SK-N-SH (cell line): ENCODE results near the gene RAD51B.
A peak's percentile ranks its signal among the peaks of the same experiment; 100 is the strongest.

Source experiments
- EP300 ChIP-seq, 2 experiments: IDR thresholded peaks; 2 replicates each; pipeline versions ENCODE4 v1.4.0 to v1.6.1; 2012; ENCODE audit warnings: borderline replicate concordance in 1 of 2, low read depth in 1 of 2, low read length in 1 of 2
- FOXM1 ChIP-seq: IDR thresholded peaks from 2 replicates; pipeline ENCODE4 v1.4.0; 2012; ENCODE audit warnings: low read depth, mild to moderate bottlenecking
- MEF2A ChIP-seq: IDR thresholded peaks from 2 replicates; pipeline ENCODE4 v1.4.0; 2012; ENCODE audit warnings: low read depth, borderline replicate concordance
- POLR2AphosphoS5 ChIP-seq: IDR thresholded peaks from 2 replicates; pipeline ENCODE4 v1.6.1; 2012; ENCODE audit warnings: low read depth, low read length
- RFX5 ChIP-seq: IDR thresholded peaks from 2 replicates; pipeline ENCODE4 v1.6.1; 2012; ENCODE audit warnings: mild to moderate bottlenecking, improper control_type of control experiment, low read length
- RXRA ChIP-seq: IDR thresholded peaks from 2 replicates; pipeline ENCODE4 v1.4.0; 2012; ENCODE audit warnings: low read depth, mild to moderate bottlenecking, borderline replicate concordance
- SIN3A ChIP-seq: IDR thresholded peaks from 2 replicates; pipeline ENCODE4 v1.6.1; 2012; ENCODE audit warnings: low read depth, mild to moderate bottlenecking, low read length, moderate library complexity, borderline replicate concordance
- YY1 ChIP-seq: IDR thresholded peaks from 2 replicates; pipeline ENCODE4 v1.4.0; 2012; ENCODE audit warnings: low read depth, mild to moderate bottlenecking
- TF ChIP-seq, protein P1 (sequence below): fragments of 200-600 bp; sonication (generic); IDR thresholded peaks from 2 replicates; pipeline ENCODE4 v1.6.1; 2017; ENCODE audit warnings: antibody characterized with exemption, mild to moderate bottlenecking, moderate library complexity

DNA sequence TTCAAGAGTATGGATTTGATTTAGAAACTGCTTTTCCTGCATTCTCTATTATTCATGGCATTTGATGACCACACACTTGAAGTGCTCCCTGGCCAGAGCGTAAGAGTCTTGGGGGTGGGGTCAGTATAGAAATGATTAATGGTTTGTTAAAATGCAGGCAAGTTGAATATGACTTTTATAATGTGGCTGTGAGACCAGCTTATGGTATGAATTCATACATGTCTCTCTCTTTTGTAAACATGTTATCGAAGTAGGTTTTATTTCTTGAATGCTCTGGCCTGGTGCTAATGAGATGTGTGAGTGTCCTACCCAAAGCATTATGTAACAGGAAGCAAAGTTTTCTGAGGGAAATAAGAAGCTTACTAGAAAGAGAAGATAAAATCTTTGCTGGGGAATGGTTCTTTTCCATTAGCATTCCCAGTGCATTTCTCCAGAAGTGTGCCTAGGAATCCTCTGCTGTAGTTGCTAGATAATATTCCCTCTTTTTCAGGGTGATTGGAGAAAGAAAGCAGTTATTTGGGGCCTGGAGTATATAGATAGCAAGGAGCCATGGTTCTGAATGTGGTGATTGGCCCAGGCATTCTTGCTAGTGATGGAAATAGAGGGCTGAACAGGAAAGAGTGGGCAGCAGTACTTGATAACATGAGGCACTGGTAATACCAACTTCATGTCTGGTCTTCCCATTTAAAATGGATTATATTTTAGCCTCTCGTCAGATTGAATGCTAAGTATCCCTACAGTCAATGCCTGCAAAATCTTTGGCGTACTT is 289.7 kb downstream of the RAD51B start:
- TF ChIP-seq, protein P1, sequence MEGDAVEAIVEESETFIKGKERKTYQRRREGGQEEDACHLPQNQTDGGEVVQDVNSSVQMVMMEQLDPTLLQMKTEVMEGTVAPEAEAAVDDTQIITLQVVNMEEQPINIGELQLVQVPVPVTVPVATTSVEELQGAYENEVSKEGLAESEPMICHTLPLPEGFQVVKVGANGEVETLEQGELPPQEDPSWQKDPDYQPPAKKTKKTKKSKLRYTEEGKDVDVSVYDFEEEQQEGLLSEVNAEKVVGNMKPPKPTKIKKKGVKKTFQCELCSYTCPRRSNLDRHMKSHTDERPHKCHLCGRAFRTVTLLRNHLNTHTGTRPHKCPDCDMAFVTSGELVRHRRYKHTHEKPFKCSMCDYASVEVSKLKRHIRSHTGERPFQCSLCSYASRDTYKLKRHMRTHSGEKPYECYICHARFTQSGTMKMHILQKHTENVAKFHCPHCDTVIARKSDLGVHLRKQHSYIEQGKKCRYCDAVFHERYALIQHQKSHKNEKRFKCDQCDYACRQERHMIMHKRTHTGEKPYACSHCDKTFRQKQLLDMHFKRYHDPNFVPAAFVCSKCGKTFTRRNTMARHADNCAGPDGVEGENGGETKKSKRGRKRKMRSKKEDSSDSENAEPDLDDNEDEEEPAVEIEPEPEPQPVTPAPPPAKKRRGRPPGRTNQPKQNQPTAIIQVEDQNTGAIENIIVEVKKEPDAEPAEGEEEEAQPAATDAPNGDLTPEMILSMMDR = no peak
- TF ChIP-seq MEF2A (no peak), SIN3A (no peak), RFX5 (no peak), RXRA (no peak), POLR2AphosphoS5 (no peak), EP300 (IDR thresholded peaks at IDR 0.05; ENCODE audit: borderline replicate concordance in 1 of 2, low read depth in 1 of 2, low read length in 1 of 2) (peak; percentile 15 to 44; a peak in 3 of 4 replicates), YY1 (no peak), FOXM1 (no peak)
